GM12891 (cell line): ENCODE data around the gene GALNT10.

Experiments used
- POLR2A ChIP-seq: IDR thresholded peaks from 2 replicates; pipeline ENCODE4 v1.6.1; 2011; ENCODE audit warnings: low read depth, low read length, control low read depth
- POLR2AphosphoS5 ChIP-seq: IDR thresholded peaks from 2 replicates; pipeline ENCODE4 v1.6.1; 2011; ENCODE audit warnings: low read depth, low read length, control low read depth
- POU2F2 ChIP-seq: IDR thresholded peaks from 2 replicates; pipeline ENCODE4 v1.6.1; 2011; ENCODE audit warnings: low read depth, mild to moderate bottlenecking, control low read depth, low read length, moderate library complexity
- TAF1 ChIP-seq: IDR thresholded peaks from 2 replicates; pipeline ENCODE4 v1.6.1; 2011; ENCODE audit warnings: low read depth, low read length, control low read depth

- TF ChIP-seq POLR2A: no peak
- no peak for TF ChIP-seq POLR2AphosphoS5
- no peak for TF ChIP-seq TAF1
- TF ChIP-seq POU2F2: no peak
These were observed 194.6 kb downstream of the GALNT10 start for GRCh38 chr5:154385236-154385512.
